ENCODE results near the gene OR1L1.

DNA sequence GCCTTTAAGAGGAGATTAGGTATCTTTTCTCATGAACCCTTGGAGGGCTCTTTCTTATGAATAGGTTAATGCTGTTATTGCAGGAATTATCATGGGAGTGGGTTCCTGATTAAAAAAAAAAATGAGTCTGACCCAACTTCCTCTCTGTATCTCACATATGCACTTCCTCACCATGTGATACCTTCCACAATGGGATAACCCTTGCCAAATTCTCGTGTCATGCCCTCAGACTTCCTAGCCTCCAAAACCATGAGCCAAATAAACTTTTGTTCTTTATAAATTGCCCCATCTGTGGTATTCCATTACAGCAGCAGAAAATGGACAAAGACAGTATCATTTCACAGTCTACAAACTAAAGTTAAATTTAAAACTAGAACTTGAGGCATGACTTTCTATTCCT is 5.1 kb upstream of the OR1L1 start:
- TF ChIP-seq, protein P1, sequence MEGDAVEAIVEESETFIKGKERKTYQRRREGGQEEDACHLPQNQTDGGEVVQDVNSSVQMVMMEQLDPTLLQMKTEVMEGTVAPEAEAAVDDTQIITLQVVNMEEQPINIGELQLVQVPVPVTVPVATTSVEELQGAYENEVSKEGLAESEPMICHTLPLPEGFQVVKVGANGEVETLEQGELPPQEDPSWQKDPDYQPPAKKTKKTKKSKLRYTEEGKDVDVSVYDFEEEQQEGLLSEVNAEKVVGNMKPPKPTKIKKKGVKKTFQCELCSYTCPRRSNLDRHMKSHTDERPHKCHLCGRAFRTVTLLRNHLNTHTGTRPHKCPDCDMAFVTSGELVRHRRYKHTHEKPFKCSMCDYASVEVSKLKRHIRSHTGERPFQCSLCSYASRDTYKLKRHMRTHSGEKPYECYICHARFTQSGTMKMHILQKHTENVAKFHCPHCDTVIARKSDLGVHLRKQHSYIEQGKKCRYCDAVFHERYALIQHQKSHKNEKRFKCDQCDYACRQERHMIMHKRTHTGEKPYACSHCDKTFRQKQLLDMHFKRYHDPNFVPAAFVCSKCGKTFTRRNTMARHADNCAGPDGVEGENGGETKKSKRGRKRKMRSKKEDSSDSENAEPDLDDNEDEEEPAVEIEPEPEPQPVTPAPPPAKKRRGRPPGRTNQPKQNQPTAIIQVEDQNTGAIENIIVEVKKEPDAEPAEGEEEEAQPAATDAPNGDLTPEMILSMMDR (IDR thresholded peaks at IDR 0.05 in 4 of 5, conservative IDR thresholded peaks at IDR 0.05 in 1 of 5), result no peak
- TF ChIP-seq POLR2A (IDR thresholded peaks at IDR 0.05), result no peak
